Activated CD4-positive, CD25-positive, alpha-beta regulatory T cell (primary cell): Measurements from ENCODE around the gene TEX44.
"Not testable (repeated sequence)": the region's sequence is repeated elsewhere in the genome, so short reads cannot be mapped to it uniquely, and the experiment has no call there.

Experiments
- DNase-seq, 4 experiments: peaks; one replicate each; lab custom pipeline; 2025; lab: John Stamatoyannopoulos, UW

The TEX44 gene

DNA sequence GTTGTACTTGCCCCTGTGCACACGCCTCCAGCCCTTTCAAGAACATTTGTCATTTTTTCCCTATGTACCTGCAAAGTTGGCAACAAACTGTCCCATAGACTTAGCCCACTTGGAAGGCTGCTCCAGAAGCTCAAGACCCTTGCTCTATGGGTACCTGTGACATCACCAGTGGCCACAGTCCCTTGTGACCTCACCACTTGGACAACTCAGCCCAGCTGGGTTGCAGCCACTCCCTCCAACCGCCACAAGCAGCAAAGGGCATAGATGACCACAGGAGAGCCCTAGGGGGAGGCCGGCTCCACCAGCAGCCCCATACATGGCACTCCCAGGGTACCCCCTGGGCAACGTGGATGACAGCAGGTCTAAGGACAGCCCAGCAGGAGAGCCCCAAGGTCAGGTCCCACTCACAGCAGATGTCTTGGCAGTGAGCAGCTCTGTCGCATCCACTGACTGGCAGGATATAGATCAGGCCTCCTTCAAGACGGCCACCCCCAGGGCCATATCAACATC lies at the start of gene TEX44:
TEX44 (plus strand) TSS at position 229 of the 510 bp plus-strand sequence; CDS start at position 317, 88 bp downstream.
- DNase-seq: no peak

DNA sequence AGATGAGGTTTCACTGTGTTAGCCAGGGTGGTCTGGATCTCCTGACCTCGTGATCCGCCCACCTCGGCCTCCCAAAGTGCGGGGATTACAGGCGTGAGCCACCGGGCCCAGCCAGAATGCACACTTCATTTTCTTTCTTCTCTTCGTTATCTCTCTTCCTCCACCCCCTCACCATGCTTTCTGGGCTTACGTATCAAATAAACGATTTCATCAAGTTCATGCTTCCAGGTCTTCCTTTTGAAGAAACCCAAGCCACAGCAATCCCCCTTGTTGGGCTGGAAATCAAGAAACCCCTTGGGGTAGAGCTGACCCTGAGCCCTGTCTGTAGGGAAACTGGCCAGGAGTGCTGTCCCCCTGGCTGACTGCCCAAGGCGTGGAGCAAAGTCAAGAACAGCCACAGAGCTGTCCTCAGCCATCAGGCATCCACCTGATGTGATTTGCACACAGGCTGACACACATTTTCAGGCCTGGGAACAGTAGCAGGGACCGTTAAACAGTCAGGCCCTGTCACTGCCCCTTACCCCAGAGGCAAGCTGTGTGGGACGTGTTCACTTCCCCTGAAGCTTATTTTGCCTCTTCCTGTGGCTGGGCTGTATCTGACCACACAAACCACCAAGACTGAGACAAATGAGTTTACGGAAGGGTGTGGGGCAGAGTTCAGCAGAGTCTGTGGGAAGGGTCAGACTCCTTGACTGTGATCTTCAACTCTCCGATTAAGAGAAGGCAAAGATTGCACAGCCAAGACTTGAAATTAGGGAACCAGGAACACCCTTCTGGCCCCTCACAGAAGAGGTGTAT lies 47.4 kb upstream of the TEX44 start:
- DNase-seq: no peak

DNA sequence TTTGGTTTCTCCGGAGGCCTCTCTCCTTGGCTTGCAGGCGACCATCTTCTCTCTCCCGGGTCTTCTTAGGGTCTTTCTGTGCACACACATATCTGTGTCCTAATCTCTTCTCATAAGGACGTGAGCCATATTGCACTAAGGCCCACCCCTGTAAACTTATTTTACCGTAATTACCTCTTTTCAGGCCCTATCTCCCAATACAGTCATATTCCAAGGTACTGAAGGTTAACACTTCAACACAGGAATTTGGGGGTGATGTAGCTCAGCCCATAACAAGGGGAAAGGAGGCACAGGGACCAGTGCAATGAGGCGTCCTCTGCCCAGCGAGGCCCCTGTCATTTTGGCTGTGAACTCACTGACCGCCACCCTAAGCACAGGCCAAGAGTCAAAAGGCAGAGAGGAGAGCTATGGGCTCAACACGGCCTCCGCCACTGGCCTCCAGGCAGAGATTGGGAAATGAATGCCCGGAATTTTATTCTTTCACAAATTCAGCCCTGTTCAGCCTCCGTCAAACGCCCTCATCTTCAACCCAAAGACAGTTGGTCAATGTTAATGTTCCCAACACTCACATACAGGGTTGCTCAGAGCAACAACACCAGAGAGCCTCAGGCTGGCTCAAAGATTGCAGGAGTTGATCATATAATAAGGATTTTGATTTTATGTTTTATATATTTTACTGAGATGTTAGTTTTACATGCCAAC lies 46.5 kb upstream of the TEX44 start:
- no peak for DNase-seq

DNA sequence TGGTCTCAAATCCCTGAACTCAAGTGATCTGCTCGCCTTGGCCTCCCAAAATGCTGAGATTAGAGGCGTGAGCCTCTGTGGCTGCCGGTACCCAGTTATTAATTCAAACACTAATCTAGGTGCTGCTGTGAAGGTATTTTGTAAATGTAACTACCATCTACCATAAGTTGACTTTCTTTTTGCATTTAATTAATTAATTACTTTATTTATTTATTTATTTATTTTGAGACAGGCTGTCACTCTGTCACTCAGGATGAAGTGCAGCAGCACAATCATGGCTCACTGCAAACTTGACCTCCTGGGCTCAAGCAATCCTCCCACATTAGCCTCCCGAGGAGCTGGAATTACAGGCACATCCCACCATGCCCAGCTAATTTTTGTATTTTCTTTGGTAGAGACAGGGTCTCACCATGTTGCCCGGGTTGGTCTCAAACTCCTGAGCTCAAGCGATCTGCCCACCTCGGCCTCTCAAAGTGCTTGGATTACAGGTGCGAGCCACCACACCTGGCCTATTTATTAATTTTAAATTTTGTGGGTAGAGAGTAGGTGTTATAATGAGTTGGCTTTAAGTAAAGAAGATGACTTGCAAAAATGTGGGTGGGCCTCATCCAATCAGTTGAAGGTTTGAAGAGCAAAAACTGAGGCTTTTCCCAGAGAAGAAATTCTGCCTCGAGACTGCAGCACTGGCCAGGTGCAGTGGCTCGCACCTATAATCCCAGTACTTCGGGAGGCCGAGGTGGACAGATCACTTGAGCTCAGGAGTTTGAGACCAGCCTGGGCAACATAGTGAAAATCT lies 45.2 kb upstream of the TEX44 start:
- DNase-seq: no peak

DNA sequence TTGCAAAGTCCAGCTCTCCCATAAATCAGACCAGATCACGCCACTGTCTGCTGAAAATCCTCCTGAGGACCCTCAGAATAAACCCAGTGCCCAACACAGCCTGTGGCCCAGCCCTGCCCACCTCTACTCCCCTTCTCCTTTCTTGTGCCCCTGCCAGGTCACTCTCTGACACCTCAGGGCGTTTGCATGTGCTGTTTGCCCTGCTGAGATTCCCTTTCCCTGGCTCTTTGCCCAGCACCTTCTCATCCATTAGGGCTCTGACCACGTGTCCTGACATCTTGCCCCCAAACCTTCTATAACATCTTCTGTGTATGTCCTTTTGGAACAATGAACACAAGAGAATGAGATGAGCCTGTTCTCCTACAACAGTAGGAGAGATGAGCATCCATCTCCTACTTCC lies 43.9 kb upstream of the TEX44 start:
- no peak for DNase-seq

DNA sequence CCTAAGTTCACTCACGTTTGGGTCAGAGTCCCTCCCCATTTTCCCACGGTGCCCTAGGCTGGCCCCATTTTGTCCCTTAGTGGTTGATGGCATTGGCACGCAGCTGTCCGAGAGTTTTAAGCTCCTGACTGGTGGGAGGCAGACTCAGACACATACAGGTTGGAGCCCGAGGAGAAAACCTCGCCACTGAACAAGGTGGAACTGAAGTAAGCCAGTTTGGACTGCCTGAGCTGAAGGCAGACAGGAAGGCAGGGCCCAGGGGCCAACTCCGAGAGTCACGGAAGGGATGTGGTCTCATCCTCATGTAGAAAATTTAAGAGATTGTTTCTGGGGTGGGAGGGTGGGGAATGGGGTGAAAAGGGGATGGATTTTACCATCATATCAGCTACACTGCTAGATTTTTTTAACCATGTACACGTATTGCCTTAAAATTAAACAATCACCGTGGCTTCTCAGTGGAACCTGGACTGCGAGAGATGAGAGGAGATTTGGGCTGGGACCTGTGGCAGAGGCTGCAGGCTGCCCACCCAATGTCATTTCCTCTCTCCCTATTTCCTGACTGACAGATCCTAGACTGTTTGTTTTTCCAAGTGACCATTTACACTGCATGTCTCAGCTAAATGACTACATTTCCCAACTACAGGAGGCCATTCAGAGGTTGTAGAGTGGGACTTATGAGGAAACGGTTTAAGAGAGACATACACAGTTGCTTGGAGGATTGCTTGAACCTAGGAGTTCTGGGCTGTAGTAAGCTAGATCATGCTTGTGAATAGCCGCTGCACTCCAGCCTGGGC lies 43.0 kb upstream of the TEX44 start:
- DNase-seq: no peak

DNA sequence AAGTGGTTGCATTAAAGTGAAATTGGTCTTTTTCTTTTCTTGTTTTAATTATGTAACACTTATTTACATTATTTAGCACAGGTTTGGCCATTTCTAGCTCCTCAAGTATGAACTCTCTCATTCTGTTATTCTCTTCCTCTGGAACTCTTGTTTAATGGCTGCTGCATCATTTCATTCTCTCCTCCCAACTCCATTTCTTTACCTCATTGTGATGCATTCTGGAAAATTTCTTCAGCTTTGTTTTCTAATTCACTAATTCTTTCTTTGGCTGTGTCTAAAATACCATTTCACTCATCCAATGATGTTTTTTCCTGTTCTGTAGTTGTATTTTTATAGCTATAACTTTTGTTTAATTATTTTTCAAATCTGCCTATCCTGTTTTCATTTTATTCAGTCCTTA lies 39.9 kb upstream of the TEX44 start:
- DNase-seq: no peak

DNA sequence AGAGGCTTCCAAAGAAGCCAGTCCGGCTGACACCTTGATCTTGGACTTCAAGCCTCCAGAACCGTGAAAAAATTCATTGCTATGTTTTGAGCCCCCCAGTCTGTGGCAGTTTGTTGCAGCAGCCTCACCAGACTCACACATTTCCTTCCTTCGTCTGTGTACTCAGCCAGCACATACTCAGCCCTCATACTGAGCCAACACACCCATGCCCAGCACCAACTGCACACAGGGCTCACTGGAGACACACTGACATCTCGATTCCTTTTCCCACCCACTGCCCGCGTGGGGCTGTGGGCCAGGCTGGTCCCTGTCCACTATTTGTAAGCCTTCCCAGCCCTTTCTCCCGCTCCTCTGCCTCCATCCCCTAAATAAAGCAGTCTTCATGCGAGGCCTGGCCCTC lies 38.3 kb upstream of the TEX44 start:
- DNase-seq: no peak

DNA sequence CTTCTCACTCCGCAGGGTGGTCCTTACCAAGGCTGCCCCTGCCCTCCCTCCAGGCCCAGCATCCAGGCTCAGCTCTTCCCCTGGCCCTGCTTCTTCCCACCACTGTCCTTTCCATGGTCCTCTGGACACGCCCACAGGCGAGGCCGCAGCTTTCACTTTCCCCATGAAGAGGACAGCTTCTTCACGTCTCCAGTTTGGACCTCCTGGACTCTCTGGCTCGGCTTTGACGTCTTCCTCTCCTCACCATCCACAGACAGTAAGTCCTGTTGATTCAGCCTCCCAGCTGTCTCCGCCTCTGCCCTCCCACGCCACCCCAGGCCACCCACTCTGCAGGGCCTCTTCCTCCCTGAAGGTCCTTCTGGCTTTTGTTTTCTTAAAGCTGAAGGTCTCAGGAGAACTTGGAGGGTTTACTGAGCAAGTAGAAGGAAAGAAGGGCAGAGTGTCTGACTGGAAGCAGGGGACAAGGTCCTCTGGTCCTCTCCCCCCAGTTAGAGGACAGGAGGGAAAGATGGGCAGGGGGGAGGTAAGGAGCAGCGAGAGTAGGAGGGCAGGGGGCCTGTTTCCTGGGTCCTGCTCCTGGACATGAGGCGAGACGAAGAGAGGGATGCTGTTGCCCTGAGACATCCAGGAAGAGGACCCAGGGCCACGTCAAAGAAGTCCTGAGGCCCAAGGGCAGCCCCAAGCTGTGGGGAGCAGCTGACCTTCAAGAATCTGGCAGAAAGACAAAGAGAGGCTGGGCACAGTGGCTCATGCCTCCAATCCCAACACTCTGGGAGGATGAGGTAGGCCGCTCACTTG lies 37.7 kb upstream of the TEX44 start:
- DNase-seq: no peak

DNA sequence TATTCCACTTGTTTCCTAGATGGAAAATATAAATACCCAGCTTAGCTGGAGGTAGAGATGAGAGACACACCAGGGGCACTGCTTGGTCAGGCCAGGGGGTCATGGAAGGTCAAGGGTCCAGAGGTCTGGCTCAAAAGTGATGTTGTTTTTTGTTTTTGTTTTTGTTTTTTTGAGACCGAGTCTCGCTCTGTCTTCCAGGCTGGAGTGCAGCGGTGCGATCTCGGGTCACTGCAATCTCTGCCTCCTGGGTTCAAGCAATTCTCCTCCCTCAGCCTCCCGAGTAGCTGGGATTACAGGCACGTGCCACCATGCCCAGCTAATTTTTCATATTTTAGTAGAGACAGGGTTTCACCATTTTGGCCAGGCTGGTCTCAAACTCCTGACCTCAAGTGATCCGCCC lies 36.2 kb upstream of the TEX44 start:
- not testable (repeated sequence) for DNase-seq

DNA sequence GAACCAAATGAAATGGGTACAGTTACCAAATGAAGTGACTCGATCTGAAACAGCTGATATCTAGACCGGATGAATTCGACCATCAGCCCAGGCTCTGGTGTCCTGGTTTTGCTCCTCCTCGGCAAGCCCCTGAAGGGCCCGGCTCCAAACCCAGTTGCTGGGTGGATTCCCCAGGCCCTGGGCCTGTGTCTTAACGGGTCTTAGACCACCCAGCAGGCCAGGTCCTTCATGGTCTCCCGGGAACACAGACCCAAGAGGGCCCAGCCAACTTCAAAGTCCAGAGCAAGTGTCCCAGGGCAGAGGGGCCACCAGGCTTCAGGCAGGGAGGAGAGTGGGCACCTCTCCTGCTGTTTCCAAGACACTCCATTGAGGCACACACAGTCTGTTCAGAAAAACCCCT lies 35.7 kb upstream of the TEX44 start:
- no peak for DNase-seq

DNA sequence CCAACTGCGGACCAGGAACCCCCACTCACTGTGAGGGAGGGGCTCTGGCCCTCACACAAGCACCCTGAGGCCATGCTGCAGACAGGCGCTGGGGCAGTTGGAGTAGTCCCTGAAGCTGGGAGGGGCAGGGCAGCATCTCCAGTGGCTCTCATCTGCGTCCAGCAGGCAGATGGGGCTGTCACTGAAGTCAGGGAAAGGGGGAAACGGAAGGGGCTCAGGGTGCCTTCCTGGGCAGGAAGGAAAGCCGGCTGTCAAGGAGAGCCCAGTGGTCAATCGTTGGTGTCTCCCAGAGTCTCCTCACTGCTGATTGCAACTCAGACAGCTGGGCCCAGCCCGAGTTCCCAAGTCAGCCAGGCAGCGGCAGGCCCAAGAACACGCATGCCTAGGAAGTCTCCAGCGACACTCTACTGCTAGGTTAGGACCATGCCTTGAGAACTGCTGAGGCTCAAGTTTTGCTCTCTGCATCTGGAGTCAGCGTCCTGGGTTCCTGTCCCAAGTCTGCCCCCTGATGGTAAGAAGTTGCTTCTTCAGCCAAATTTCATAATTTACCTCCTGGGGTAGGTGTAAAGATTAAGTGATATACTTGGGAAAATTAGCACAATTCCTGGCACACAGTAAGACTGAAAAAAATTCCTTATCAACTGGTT lies 35.0 kb upstream of the TEX44 start:
- peak in 3 of 4 experiments; percentile 17 to 20 (median 17) for DNase-seq

DNA sequence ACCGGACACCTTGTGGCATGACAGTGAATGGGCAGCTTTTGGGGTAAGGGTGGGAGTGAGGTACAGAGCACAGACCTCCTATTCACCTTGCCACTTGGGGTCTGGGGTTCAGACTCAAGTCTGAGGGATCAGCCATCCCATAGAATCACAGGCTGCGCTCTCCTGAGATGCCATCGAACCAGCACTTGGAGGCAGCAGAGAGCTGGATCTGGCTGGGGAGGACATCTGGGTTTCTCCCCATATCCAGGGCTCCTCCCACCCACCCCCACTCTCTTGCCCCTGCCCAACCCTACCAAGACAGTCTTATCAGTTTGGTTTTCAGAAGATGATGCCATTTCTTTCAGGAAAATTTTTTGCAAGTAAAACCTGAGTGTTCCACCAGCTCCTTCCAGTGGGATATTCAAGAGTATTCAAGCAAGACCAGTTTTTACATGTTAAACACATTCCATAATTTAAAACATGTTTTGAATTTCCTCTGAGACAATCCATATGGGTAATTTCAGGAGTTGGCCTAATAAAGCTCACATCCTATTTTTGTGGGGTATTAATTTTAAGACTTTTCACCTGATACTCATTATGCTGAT lies 29.2 kb upstream of the TEX44 start:
- DNase-seq: no peak

DNA sequence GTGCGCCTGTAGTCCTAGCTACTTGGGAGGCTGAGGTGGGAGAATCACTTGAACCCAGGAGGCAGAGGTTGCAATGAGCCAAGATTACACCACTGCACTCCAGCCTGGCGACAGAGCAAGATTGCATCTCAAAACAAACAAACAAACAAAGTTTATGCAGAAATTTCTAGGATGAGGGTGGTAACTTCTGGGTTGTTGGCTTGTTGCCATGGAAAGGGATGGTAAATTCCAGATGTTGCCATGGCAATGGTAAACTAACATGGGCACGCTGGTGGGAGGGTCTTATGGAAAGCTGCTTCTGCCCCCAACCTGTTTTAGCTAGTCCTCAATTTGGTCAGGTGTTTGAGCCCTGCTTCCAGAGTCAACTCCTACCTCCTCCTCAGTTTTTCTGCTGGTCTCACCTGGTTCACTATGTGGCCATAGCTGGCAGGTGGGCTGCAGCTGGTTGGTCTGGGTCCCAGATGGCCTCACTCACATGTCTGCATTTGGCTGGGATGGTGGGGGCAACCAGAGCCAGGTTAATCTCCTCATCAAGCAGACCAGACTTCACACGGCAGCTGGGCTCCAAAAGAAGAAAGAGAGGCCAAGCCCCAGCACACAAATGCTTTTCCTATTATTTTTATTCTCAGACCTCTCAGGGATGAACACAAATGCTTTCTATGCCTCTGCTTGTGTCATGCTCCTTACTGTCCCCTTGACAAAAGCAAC lies 26.6 kb upstream of the TEX44 start:
- DNase-seq: no peak

DNA sequence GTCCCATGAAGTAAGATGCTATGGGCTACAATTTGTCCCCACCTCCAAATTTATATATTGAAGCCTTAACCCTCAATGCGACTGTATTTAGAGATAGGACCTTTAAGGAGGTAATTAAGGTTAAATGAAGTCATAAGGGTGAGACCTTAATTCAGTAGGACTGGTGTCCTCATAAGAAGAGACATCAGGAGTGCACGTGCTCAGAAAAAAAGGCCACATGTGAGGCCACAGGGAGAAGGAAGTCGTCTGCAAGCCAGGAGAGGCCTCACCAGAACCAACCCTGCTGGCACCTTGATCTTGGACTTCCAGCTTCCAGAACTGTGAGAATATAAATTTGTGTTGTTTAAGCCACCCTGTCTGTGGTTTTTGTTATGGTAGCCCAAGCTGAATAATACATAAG lies 25.5 kb upstream of the TEX44 start:
- DNase-seq: no peak

DNA sequence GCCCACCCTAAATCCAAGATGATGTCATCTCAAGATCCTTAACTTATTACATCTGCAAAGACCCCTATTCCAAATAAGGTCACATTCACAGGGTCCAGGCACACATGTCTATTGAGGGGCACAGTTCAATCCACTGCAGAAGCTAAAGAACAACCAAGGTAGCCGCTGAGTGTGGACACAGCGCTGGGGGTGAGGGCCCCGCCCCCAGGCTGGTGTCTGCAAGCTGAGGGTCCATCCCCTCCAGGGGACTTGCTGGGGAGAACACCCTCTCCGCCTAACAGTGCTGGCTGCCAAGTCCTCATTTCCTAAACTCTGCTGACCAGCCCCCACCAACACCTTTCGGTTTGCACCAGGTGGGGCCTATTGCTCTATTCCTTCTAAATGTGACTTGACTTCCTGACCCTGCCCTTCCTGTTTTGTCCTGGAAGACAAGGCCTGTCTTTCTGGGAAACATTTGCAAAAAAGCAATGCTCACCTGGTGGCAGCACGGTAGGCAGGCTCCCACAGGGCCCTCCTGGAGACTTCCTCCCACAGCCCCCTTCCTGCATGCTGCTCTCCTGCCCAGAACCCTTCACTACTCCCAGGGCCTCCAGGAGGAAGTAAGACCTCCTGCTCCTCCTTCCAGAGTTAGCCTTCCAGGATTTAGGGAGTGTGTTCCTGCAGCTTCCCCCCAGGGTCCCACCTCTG lies 24.4 kb upstream of the TEX44 start:
- no peak for DNase-seq

DNA sequence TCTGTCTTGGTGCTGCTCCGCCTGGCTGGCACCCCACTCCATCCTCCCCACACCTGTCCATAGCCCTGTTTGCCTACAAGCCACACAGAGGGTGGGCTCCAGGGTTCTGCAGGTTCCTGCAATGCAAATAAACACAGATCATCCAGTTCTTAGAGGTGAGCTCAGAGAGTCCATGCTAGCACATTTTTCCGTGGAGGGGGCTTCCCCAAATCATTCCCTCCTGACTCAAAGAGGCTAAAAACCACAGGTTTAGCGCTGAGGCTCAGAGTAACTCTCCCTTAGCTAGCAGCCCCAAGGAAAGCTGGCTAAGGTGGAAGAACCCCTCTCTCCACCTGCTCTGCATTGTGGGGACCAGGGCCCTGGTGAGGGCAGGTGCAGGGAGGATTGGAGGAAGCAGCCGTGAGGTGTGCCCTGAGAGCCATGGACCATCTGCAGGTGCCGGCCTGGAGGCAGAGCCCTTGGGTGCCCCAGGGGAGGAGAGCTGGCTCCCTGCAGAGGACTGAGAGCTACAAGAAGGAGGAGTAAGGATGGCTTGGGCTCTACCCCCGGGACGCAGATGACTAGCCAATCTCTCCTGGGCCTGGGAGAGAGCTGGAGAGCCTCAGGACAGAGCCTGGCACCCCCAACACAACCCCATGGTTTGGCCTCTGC lies 23.8 kb upstream of the TEX44 start:
- no peak for DNase-seq

DNA sequence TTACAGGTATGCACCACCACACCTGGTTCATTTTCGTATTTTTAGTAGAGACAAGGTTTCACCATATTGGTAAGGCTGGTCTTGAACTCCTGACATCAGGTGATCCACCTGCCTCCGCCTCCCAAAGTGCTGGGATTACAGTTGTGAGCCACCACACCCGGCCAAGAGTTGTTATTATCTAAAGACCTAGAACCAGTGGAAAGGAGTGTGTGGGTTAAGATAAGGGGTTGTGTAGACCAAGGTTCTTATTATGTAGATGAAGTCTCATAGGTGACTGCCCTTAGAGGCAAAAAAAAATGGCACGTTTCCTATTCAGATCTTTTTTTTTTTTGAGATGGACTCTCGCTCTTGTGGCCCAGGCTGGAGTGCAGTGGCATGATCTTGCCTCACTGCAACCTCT lies 21.7 kb upstream of the TEX44 start:
- not testable (repeated sequence) for DNase-seq
